GM18505 (cell line): ENCODE data around the gene ZNF37A.
"Not testable (repeated sequence)": the region's sequence is repeated elsewhere in the genome, so short reads cannot be mapped to it uniquely, and the experiment has no call there.

Experiments
- ATAC-seq: cut with Tn5 transposase; IDR thresholded peaks from one replicate; pipeline ENCODE4 v1.9.1; 2021; ENCODE audit not compliant: unreplicated experiment
- POLR2A ChIP-seq: IDR thresholded peaks from 4 replicates; pipeline ENCODE4 v1.6.1; 2011; ENCODE audit warnings: borderline replicate concordance; ENCODE audit not compliant: insufficient read depth, insufficient read length; ENCODE audit errors: extremely low read depth

ZNF37A gene

DNA sequence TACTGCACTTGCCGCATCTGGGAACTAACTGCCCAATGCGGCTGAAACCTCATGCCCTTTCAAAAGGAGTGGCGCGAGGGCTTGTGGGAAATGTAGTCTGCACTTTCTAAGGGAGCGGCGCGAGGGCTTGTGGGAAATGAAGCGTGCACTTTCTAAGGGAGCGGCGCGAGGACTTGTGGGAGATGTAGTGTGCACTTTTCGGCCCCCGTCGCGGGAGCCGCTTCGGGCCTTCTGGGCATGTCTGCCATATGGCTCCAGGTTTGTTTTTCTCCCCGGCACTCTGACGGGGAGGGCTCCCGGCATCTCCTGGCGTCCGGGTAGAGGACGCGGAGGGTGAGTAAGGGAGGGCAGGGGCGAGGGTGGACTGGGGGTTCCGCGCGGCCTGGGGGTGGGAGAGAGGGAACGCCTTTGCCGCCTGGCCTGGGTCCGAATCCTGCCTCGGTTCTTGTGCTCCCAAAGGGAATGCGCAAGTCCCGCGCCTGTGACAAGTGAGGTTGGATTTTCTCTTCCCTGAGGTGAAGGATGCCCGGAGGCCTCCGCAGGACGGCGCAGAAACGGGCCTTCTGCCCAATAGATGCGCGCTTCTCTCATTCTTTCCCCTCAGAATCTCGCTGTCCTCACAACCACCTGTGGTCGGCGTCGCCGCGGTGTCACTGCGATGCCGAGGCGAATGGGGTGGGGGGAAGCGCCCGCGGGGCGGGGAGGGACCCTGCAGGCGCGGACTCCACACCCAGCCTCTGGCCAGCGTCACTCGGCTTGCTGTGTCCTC is at the start of gene ZNF37A:
TSS of gene ZNF37A (plus strand) at position 180 of the 769 bp plus-strand sequence. CDS start 2,281 bp downstream, outside the sequence.
- peak; percentile 97 for ATAC-seq
- peak; percentile 75 for TF ChIP-seq POLR2A

GRCh38 chr10:38045129-38045528 is 49.0 kb upstream of the ZNF37A start:
- ATAC-seq = no peak
- no peak for TF ChIP-seq POLR2A

DNA sequence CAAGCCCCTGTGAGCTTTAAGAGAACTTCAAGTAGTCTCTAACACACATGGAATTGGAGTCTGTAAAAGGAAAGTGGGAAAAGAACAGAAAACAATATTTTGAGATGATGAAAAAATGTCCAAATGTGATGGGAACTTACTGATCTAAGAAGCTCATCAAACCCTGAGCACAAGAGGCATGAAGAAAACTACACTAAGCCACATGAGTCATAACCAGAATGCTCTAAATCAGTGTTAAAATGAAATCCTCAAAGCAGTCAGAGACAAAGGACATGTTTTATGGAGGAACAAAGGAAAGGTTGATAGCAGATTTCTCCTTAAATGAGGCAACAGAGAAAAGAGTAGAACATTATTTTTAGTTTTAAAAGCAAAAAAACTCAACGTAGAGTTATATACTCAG is 46.5 kb upstream of the ZNF37A start:
- TF ChIP-seq POLR2A = no peak
- ATAC-seq = peak; percentile 68

DNA sequence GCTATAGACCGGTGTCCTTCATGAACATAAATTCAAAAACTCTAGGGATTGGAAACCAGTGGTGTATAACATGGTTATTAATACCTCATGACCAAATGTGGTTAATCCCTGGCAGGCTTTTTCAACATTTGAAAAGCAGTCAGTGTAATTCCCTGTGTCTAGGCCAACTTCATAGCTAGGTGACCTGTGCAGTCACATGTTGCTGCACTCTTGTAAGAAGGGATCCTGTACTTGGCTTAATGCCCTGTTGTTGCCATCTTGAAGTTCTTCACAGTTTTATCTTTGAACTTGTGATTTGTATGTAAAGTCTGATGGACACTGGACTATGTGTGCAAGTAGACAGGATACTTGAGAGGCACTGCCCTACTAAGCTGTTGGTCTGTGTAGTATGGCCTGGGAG is 43.9 kb upstream of the ZNF37A start:
- no peak for ATAC-seq
- TF ChIP-seq POLR2A = no peak

DNA sequence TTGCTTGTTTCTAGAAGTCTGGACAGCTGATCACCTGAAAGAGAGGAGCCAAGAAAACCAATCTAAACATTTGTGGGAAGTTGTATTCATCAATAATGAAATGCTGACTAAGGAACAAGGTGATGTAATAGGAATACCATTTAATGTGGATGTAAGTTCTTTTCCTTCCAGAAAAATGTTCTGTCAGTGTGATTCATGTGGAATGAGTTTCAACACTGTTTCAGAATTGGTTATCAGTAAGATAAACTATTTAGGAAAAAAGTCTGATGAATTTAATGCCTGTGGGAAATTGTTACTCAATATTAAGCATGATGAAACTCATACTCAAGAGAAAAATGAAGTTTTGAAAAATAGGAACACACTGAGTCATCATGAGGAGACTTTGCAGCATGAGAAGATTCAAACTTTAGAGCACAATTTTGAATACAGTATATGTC is 39.8 kb upstream of the ZNF37A start:
- TF ChIP-seq POLR2A = no peak
- ATAC-seq = no peak

- not testable (repeated sequence) for ATAC-seq
Measured at GRCh38 chr10:38055274-38055894, 38.8 kb upstream of the ZNF37A start.

- not testable (repeated sequence) for ATAC-seq
Measured at GRCh38 chr10:38069663-38070062, 24.5 kb upstream of the ZNF37A start.

DNA sequence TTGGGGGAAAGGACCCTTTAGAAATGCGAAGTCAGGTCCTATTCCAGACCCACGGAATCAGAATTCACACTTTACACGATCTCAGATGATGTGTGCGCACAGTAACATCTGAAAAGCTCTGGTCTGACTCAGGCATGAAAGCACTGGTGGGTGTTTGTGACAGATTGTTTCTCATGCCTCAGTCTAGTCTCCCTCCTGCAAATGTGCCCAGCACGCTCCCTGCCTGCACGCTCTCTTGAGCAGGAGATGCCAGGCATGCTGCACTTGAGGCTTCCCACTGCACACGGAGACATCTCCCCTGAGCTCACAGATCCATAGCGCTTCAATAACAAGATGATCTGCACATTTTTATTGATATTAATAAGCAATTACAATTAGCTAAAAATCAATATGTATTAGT is 23.6 kb upstream of the ZNF37A start:
- no peak for TF ChIP-seq POLR2A
- ATAC-seq = no peak

GRCh38 chr10:38072552-38072951 is 21.6 kb upstream of the ZNF37A start:
- TF ChIP-seq POLR2A = no peak
- ATAC-seq = no peak

- ATAC-seq = no peak
- TF ChIP-seq POLR2A = no peak
Measured at GRCh38 chr10:38076687-38077086, 17.4 kb upstream of the ZNF37A start.

DNA sequence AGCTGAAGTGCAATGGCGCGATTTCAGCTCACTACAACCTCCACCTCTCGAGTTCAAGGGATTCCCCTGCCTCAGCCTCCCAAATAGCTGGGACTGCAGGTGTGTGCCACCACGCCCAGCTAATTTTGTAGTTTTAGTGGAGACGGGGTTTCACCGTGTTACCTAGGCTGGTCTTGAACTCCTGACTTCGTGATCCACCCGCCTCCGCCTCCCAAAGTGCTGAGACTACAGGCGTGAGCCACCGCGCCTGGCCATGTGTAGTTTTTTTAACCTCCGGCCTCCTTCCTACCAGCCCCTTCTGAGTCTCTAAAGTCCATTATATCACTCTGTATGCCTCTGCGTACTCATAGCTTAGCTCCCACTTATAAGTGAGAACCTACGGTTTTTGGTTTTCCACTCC is 819 bp upstream of the ZNF37A start:
- ATAC-seq = not testable (repeated sequence)

- ATAC-seq = peak; percentile 25
- no peak for TF ChIP-seq POLR2A
Measured at GRCh38 chr10:38093816-38094157, 350 bp upstream of the ZNF37A start.

DNA sequence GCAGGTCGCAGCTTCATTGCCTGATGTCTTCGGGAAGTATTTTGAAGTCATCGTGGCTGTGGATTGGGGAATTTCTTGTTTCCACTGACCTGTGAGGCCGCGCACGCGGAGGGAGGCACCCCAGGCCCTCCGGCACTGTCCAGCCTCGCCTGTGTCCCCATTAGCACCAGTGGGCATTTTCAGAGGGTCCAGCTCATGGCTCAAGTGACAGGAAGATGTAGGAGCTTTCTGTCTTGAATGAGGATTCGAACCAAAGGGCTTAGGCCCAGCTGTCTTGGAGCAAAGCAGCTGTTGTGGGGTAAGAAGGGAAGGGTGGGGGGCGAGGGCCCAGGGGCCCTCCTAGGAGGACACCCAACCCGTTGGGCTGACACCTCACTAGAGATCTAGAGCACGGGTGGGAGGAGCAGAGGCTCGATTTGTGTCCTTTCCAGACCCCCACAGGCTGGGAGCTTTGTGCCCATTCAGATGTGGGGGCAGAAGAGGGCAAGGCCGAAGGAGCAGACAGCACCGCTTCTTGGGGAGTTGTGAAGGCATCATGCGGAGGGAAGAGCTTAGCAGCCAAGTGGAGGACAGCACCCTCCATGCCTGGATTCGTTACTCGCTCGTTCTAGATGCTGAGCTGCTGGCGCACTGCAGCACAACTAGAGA is 914 bp downstream of the ZNF37A start:
- TF ChIP-seq POLR2A = no peak
- ATAC-seq = no peak

DNA sequence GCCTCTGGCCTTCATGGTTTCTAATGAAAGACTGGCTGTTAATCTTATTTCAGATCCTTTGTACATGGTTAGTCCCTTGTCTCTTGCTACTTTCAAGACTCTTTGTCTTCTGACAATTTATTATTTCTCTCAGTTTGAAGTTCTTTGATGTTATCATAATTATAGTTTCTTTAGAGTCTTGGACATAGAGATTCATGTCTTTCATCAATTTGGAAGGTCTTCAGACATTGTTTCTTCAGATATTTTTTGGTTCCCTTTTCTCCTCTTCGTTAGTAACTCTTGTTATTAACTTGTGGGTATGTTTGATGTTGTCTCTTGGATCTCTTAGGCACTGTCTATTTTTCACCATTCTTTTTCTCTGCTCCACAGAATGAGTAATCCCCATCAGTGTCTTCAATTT is 8.7 kb downstream of the ZNF37A start:
- TF ChIP-seq POLR2A = no peak
- ATAC-seq = no peak

- ATAC-seq = no peak
- no peak for TF ChIP-seq POLR2A
Measured at GRCh38 chr10:38103756-38104155, 9.6 kb downstream of the ZNF37A start.

DNA sequence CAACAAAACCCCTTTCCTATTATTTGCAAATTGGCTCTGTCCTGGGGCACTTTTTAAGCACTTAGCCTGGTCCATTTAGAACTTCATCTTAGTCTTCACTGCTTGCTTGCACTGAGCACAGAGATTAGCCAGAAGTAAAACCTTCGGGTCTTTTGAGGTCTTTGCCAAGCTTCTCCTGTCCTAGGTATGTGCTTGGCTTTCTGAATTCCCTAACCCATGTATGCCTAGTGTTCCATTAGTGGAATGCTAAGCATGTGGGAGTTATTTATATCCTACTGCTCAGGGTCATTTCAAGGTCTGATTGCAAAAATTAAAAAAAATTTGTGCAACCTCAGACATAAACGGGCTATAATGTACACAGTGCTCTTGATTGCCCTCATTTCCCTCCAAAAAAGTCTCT is 18.0 kb downstream of the ZNF37A start:
- no peak for ATAC-seq
- TF ChIP-seq POLR2A = no peak
